ENCODE measurements around the gene ZNHIT2. TPM values are rescaled to one million over a fixed set of nuclear protein-coding genes. Genes with fewer than 3 reads are reported as not detected.

The ZNHIT2 gene
- total and polyA plus RNA-seq, 2 of the 13 experiments (the other 11 are each of a cell fraction or from before 2014, with no cell fraction given) = 1.1 to 6.5 TPM

DNA sequence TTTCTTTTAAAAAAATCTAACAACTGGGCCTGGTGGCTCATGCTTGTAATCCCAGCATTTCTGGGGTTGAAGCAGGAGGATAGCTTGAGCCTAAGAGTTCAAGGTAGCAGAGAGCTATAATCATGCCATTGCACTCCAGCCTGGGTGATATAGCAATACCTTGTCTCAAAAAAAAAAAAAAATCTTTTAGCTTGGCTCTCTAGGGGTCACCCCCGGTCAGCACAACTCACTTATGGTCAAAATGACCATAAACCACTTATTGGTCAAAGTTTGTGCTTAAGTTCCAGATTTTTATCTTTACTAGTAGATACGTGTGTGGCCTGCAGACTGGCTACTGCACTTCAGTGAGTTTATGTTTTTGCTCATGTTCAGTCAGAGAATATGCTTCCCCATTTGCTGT is 46.2 kb upstream of the ZNHIT2 start:
- intact Hi-C loops (cut with micrococcal nuclease; ENCODE audit: unreplicated experiment) (no loop called here), in situ Hi-C loops (cut with HindIII; ENCODE audit: extremely low pct_ligation_motif_present, low pct_unique_long_range_greater_than_20kb) (no loop called here)
- no TSS peak for BruUV-seq (replicated peaks)
- Histone ChIP-seq H3K4me2 (ENCODE audit: low read depth, low read length) (0 out of 2 replicates have a peak overlapping the region, but pooled peaks have one; percentile 4), H2AFZ (ENCODE audit: low read length) (no peak overlapping the region), H3K9ac (ENCODE audit: insufficient read depth, low read depth, low read length) (no peak overlapping the region), H3K27me3 (ENCODE audit: control insufficient read depth in 1 of 2, insufficient read depth in 2 of 2, low read length in 2 of 2) (no peaks in the 10 kb centered on the region), H3K4me1 (ENCODE audit: insufficient read depth, low read length) (peaks cover 54% of the 10 kb centered on the region), H4K20me1 (ENCODE audit: insufficient read depth, low read length) (no peaks in the 10 kb centered on the region), H3K4me3 (replicated peaks in 1 of 3; ENCODE audit: insufficient read depth in 1 of 3, low read depth in 2 of 3, low read length in 3 of 3) (no peak overlapping the region), H3K9me3 (ENCODE audit: low read length) (no peaks in the 10 kb centered on the region), H3K79me2 (ENCODE audit: insufficient read depth, low read length) (no peaks in the 10 kb centered on the region), H3K27ac (ENCODE audit: extremely low read length, insufficient read depth, low read length) (peak overlapping the region; percentile 99), H3K36me3 (replicated peaks in 1 of 2; ENCODE audit: control insufficient read depth in 1 of 2, insufficient read depth in 2 of 2, low read length in 2 of 2) (no peaks in the 10 kb centered on the region)
- ATAC-seq (peak; percentile 33; the same call in 2 of the 3 replicates), FAIRE-seq (peak; percentile 28), DNase-seq (ENCODE audit: low spot score) (peak; percentile 20)
- CTCF ChIA-PET (ENCODE audit: low intra/inter-chr PET ratio, low total read pairs) = no interaction called here
- WGBS (ENCODE audit: low lambda C conversion rate) = 4% methylated on average over 2 of the region's 2 CpGs
- no peak for TF ChIP-seq ZNF660 (CRISPR knock-in tag; IDR thresholded peaks at IDR 0.05; ENCODE audit: borderline replicate concordance, low read depth)
- TF ChIP-seq, protein P1, sequence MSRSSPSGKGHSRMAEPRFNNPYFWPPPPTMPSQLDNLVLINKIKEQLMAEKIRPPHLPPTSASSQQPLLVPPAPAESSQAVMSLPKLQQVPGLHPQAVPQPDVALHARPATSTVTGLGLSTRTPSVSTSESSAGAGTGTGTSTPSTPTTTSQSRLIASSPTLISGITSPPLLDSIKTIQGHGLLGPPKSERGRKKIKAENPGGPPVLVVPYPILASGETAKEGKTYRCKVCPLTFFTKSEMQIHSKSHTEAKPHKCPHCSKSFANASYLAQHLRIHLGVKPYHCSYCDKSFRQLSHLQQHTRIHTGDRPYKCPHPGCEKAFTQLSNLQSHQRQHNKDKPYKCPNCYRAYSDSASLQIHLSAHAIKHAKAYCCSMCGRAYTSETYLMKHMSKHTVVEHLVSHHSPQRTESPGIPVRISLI (CRISPR knock-in tag; IDR thresholded peaks at IDR 0.05; ENCODE audit: borderline replicate concordance) = peak; percentile 51; the same call in 1 of the 2 replicates
- TF ChIP-seq, protein P2, sequence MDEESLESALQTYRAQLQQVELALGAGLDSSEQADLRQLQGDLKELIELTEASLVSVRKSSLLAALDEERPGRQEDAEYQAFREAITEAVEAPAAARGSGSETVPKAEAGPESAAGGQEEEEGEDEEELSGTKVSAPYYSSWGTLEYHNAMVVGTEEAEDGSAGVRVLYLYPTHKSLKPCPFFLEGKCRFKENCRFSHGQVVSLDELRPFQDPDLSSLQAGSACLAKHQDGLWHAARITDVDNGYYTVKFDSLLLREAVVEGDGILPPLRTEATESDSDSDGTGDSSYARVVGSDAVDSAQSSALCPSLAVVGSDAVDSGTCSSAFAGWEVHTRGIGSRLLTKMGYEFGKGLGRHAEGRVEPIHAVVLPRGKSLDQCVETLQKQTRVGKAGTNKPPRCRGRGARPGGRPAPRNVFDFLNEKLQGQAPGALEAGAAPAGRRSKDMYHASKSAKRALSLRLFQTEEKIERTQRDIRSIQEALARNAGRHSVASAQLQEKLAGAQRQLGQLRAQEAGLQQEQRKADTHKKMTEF (CRISPR knock-in tag; IDR thresholded peaks at IDR 0.05) = no peak
- TF ChIP-seq, protein P3, sequence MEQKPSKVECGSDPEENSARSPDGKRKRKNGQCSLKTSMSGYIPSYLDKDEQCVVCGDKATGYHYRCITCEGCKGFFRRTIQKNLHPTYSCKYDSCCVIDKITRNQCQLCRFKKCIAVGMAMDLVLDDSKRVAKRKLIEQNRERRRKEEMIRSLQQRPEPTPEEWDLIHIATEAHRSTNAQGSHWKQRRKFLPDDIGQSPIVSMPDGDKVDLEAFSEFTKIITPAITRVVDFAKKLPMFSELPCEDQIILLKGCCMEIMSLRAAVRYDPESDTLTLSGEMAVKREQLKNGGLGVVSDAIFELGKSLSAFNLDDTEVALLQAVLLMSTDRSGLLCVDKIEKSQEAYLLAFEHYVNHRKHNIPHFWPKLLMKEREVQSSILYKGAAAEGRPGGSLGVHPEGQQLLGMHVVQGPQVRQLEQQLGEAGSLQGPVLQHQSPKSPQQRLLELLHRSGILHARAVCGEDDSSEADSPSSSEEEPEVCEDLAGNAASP (CRISPR knock-in tag; IDR thresholded peaks at IDR 0.05; ENCODE audit: borderline replicate concordance) = peak; percentile 36; the same call in 1 of the 2 replicates
- TF ChIP-seq ZSCAN12 (CRISPR knock-in tag; IDR thresholded peaks at IDR 0.05) = 0 out of 2 replicates have a peak, but pooled peaks have one; percentile 31
- TF ChIP-seq GFI1 (CRISPR knock-in tag; IDR thresholded peaks at IDR 0.05; ENCODE audit: borderline replicate concordance) = no peak
- no peak for TF ChIP-seq MIER2 (CRISPR knock-in tag; IDR thresholded peaks at IDR 0.05)
- TF ChIP-seq, protein P4, sequence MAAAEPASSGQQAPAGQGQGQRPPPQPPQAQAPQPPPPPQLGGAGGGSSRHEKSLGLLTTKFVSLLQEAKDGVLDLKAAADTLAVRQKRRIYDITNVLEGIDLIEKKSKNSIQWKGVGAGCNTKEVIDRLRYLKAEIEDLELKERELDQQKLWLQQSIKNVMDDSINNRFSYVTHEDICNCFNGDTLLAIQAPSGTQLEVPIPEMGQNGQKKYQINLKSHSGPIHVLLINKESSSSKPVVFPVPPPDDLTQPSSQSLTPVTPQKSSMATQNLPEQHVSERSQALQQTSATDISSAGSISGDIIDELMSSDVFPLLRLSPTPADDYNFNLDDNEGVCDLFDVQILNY (CRISPR knock-in tag; conservative IDR thresholded peaks at IDR 0.05) = no peak
- 0 out of 2 replicates have a peak, but pooled peaks have one; percentile 15 for TF ChIP-seq RXRB (CRISPR knock-in tag; IDR thresholded peaks at IDR 0.05; ENCODE audit: borderline replicate concordance)
- no peak for TF ChIP-seq ZNF225 (CRISPR knock-in tag; IDR thresholded peaks at IDR 0.05)
- 0 out of 2 replicates have a peak, but pooled peaks have one; percentile 15 for TF ChIP-seq MED1 (CRISPR knock-in tag; IDR thresholded peaks at IDR 0.05)
- no peak for TF ChIP-seq TOPORS (CRISPR knock-in tag; IDR thresholded peaks at IDR 0.05)
- TF ChIP-seq SMC3 (IDR thresholded peaks at IDR 0.05; ENCODE audit: low read length) = 0 out of 2 replicates have a peak, but pooled peaks have one; percentile 2
- TF ChIP-seq SIX4 (CRISPR knock-in tag; IDR thresholded peaks at IDR 0.05) = no peak
- no peak for TF ChIP-seq ZNF570 (CRISPR knock-in tag; IDR thresholded peaks at IDR 0.05; ENCODE audit: borderline replicate concordance)
- no peak for TF ChIP-seq RFX1 (IDR thresholded peaks at IDR 0.05)
- TF ChIP-seq ZBTB21 (CRISPR knock-in tag; IDR thresholded peaks at IDR 0.05) = no peak
- POLR2A ChIA-PET = interaction anchor here (1.2 to 3.9 kb wide), 3 partner anchors 19 to 52 kb away, joined by 3 to 105 read pairs (median 3); partner anchors contain the start of genes SYVN1 and TM7SF2
